Parathyroid adenoma (tissue), 2 donors: Measurements from ENCODE around the gene KLF1.

Source experiments
- H2AFZ ChIP-seq: fragments of 300-600 bp; sonication (generic); one replicate; pipeline ENCODE4 v1.7.0; 2017; ENCODE audit warnings: antibody characterized with exemption, mild to moderate bottlenecking
- H3K27ac ChIP-seq: fragments of 300-600 bp; sonication (generic); one replicate; pipeline ENCODE4 v1.7.0; 2017
- H3K27me3 ChIP-seq: fragments of 300-600 bp; sonication (generic); one replicate; pipeline ENCODE4 v1.7.0; 2017; ENCODE audit warnings: low read length; ENCODE audit not compliant: control insufficient read depth, insufficient read depth
- H3K36me3 ChIP-seq: fragments of 300-600 bp; sonication (generic); one replicate; pipeline ENCODE4 v1.7.0; 2017; ENCODE audit warnings: low read length; ENCODE audit not compliant: control insufficient read depth, insufficient read depth
- H3K4me1 ChIP-seq: fragments of 300-600 bp; sonication (generic); one replicate; pipeline ENCODE4 v1.7.0; 2017; ENCODE audit warnings: control low read depth
- H3K4me2 ChIP-seq: fragments of 300-600 bp; sonication (generic); one replicate; pipeline ENCODE4 v1.7.0; 2017; ENCODE audit warnings: low read length
- H3K4me3 ChIP-seq: fragments of 300-600 bp; sonication (generic); one replicate; pipeline ENCODE4 v1.7.0; 2017; ENCODE audit warnings: low read depth, low read length
- H3K79me2 ChIP-seq: fragments of 300-600 bp; sonication (generic); one replicate; pipeline ENCODE4 v1.7.0; 2017; ENCODE audit warnings: control low read depth
- H3K9ac ChIP-seq: fragments of 300-600 bp; sonication (generic); one replicate; pipeline ENCODE4 v1.7.0; 2017; ENCODE audit warnings: mild to moderate bottlenecking
- H3K9me3 ChIP-seq: fragments of 300-600 bp; sonication (generic); one replicate; pipeline ENCODE4 v1.7.0; 2017; ENCODE audit warnings: low read length; ENCODE audit not compliant: control insufficient read depth
- CTCF ChIP-seq: fragments of 300-600 bp; sonication (generic); IDR thresholded peaks from one replicate; pipeline ENCODE4 v1.7.0; 2017; ENCODE audit warnings: antibody characterized with exemption, mild to moderate bottlenecking
- donor health status: primary hyperparathyroidism.

Gene KLF1

GRCh38 chr19:12912571-12912970 lies 25.6 kb upstream of the KLF1 start:
- Histone ChIP-seq H3K27ac (no peak overlapping the region), H3K79me2 (no peaks in the 10 kb centered on the region), H3K4me2 (no peak overlapping the region), H3K4me3 (no peak overlapping the region), H3K4me1 (peaks cover 10% of the 10 kb centered on the region), H2AFZ (peak overlapping the region; percentile 81), H3K9ac (no peak overlapping the region), H3K36me3 (no peaks in the 10 kb centered on the region), H3K9me3 (no peaks in the 10 kb centered on the region), H3K27me3 (no peaks in the 10 kb centered on the region)
- no peak for TF ChIP-seq CTCF

GRCh38 chr19:12907166-12907565 lies 20.2 kb upstream of the KLF1 start:
- Histone ChIP-seq H3K9ac (no peak overlapping the region), H2AFZ (no peak overlapping the region), H3K27me3 (no peaks in the 10 kb centered on the region), H3K79me2 (no peaks in the 10 kb centered on the region), H3K4me3 (no peak overlapping the region), H3K27ac (no peak overlapping the region), H3K4me1 (no peaks in the 10 kb centered on the region), H3K9me3 (no peaks in the 10 kb centered on the region), H3K4me2 (no peak overlapping the region), H3K36me3 (no peaks in the 10 kb centered on the region)
- TF ChIP-seq CTCF: no peak

GRCh38 chr19:12899891-12900518 lies 13.0 kb upstream of the KLF1 start:
- no peaks in the 10 kb centered on the region for H3K27me3 ChIP-seq
- no peak overlapping the region for H3K9ac ChIP-seq
- no peak for TF ChIP-seq CTCF
- H3K4me1 ChIP-seq: no peaks in the 10 kb centered on the region
- H3K79me2 ChIP-seq: no peaks in the 10 kb centered on the region
- H3K27ac ChIP-seq: no peak overlapping the region
- no peaks in the 10 kb centered on the region for H3K9me3 ChIP-seq
- no peak overlapping the region for H3K4me2 ChIP-seq
- H3K36me3 ChIP-seq: no peaks in the 10 kb centered on the region
- no peak overlapping the region for H2AFZ ChIP-seq
- H3K4me3 ChIP-seq: no peak overlapping the region

DNA sequence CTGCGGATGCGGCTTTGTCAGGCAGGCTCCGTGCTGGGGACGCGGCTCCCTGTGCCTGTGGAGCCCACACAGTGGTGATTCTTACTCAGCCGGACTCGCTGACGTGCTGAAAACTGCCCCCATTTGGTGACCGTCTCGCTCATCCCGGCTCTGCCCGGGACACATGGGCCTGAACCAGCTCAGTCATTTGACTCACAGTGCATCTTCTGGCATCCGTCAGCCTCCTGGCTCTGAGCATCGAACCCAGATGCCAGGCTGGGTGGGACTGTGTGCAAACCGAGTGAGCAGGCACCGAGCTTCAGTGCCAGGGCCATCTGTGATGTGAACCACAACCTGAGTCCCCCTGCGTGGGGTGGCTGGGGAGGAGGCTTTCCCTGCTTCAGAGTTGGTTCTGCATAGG lies 9.5 kb upstream of the KLF1 start:
- Histone ChIP-seq H3K36me3 (no peaks in the 10 kb centered on the region), H3K4me2 (no peak overlapping the region), H3K9me3 (no peaks in the 10 kb centered on the region), H3K9ac (no peak overlapping the region), H3K79me2 (no peaks in the 10 kb centered on the region), H2AFZ (no peak overlapping the region), H3K27me3 (no peaks in the 10 kb centered on the region), H3K4me3 (no peak overlapping the region), H3K4me1 (no peaks in the 10 kb centered on the region), H3K27ac (no peak overlapping the region)
- TF ChIP-seq CTCF: no peak

- H3K9me3 ChIP-seq: no peaks in the 10 kb centered on the region
- H3K4me2 ChIP-seq: no peak overlapping the region
- no peaks in the 10 kb centered on the region for H3K27me3 ChIP-seq
- no peak overlapping the region for H3K27ac ChIP-seq
- no peak for TF ChIP-seq CTCF
- no peaks in the 10 kb centered on the region for H3K36me3 ChIP-seq
- no peaks in the 10 kb centered on the region for H3K79me2 ChIP-seq
- H3K4me3 ChIP-seq: no peak overlapping the region
- no peaks in the 10 kb centered on the region for H3K4me1 ChIP-seq
- H2AFZ ChIP-seq: no peak overlapping the region
- no peak overlapping the region for H3K9ac ChIP-seq
Observed at GRCh38 chr19:12893582-12893981, 6.6 kb upstream of the KLF1 start.
